HepG2 (cell line): ENCODE results near the gene ASPHD1. TPM values are rescaled to one million over a fixed set of nuclear protein-coding genes. Genes with fewer than 3 reads are reported as not detected.

Experiments
- CHCHD3 ChIP-seq: sonication (generic); formaldehyde crosslinking; IDR thresholded peaks from 2 replicates; pipeline ENCODE4 v1.8.0; 2022; ENCODE audit warnings: mild to moderate bottlenecking, missing genetic modification reagents, moderate library complexity
- DRAP1 ChIP-seq: IDR thresholded peaks from 2 replicates; pipeline ENCODE4 v1.6.1; 2016; ENCODE audit warnings: missing genetic modification reagents, missing compliant biosample characterization
- FOXP1 ChIP-seq, 2 experiments: fragments of 450-650 bp in 1 of 2; IDR thresholded peaks; 2 replicates each; pipeline ENCODE4 v1.6.1; 2017 to 2018; ENCODE audit warnings: antibody characterized with exemption in 1 of 2
- HMGXB4 ChIP-seq, 2 experiments: sonication (generic) in 1 of 2; formaldehyde crosslinking in 1 of 2; IDR thresholded peaks; 2 replicates each; pipeline versions ENCODE4 v1.4.0 to v1.6.1; 2018 to 2020; ENCODE audit warnings: missing genetic modification reagents in 2 of 2, borderline replicate concordance in 1 of 2, low read depth in 1 of 2, mild to moderate bottlenecking in 1 of 2, missing biosample characterization in 1 of 2
- KDM2A ChIP-seq: sonication (generic); formaldehyde crosslinking; IDR thresholded peaks from 2 replicates; pipeline ENCODE4 v1.4.0; 2020; ENCODE audit warnings: low read depth, missing genetic modification reagents, borderline replicate concordance
- MYNN ChIP-seq: sonication (generic); formaldehyde crosslinking; IDR thresholded peaks from 2 replicates; pipeline ENCODE4 v1.4.0; 2020; ENCODE audit warnings: mild to moderate bottlenecking, low read depth, missing genetic modification reagents
- NFYB ChIP-seq: sonication (generic); formaldehyde crosslinking; IDR thresholded peaks from 2 replicates; pipeline ENCODE4 v1.4.0; 2020; ENCODE audit warnings: missing genetic modification reagents
- PCBP2 ChIP-seq: fragments of 200-400 bp; formaldehyde crosslinking; optimal IDR thresholded peaks from 2 replicates; pipeline ENCODE3; 2018; ENCODE audit warnings: low read length, low read depth; ENCODE audit not compliant: poor library complexity, severe bottlenecking
- PREB ChIP-seq: sonication (generic); formaldehyde crosslinking; IDR thresholded peaks from 2 replicates; pipeline ENCODE4 v1.4.0; 2020; ENCODE audit warnings: missing genetic modification reagents
- RARA ChIP-seq: IDR thresholded peaks from 2 replicates; pipeline ENCODE4 v1.6.1; 2016; ENCODE audit warnings: missing genetic modification reagents, missing compliant biosample characterization
- SNAPC4 ChIP-seq: sonication (generic); formaldehyde crosslinking; IDR thresholded peaks from 2 replicates; pipeline ENCODE4 v1.4.0; 2020; ENCODE audit warnings: mild to moderate bottlenecking, missing genetic modification reagents
- SP1 ChIP-seq, 2 experiments: fragments of 450-650 bp in 1 of 2; sonication (generic) in 1 of 2; formaldehyde crosslinking in 1 of 2; IDR thresholded peaks; 2 replicates each; pipeline versions ENCODE4 v1.4.0 to v1.6.1; 2016 to 2020; ENCODE audit warnings: missing genetic modification reagents in 1 of 2
- SPEN ChIP-seq: sonication (generic); formaldehyde crosslinking; IDR thresholded peaks from 2 replicates; pipeline ENCODE4 v1.5.1; 2020; ENCODE audit warnings: low read depth, mild to moderate bottlenecking, missing genetic modification reagents
- ZNF230 ChIP-seq: sonication (generic); formaldehyde crosslinking; IDR thresholded peaks from 2 replicates; pipeline ENCODE4 v1.4.0; 2020; ENCODE audit warnings: mild to moderate bottlenecking, missing genetic modification reagents
- ZNF431 ChIP-seq: sonication (generic); formaldehyde crosslinking; IDR thresholded peaks from 2 replicates; pipeline ENCODE4 v1.9.0; 2022; ENCODE audit warnings: missing genetic modification reagents, low read depth, mild to moderate bottlenecking, borderline replicate concordance
- ZNF44 ChIP-seq: sonication (generic); formaldehyde crosslinking; IDR thresholded peaks from 2 replicates; pipeline ENCODE4 v1.5.1; 2020; ENCODE audit warnings: mild to moderate bottlenecking, missing genetic modification reagents
- ZNF503 ChIP-seq: sonication (generic); formaldehyde crosslinking; IDR thresholded peaks from 2 replicates; pipeline ENCODE4 v1.4.0; 2020; ENCODE audit warnings: missing genetic modification reagents
- ZNF891 ChIP-seq: sonication (generic); formaldehyde crosslinking; IDR thresholded peaks from 2 replicates; pipeline ENCODE4 v1.5.0; 2020; ENCODE audit warnings: mild to moderate bottlenecking, missing genetic modification reagents
- polyA plus RNA-seq, 8 experiments: library from polyadenylated mRNA; depleted of rRNA in 3 of 8; stranded (reverse) in 7 of 8; unstranded in 1 of 8; fragments of >200 nt; fragmentation: Illumina TruSeq in 4 of 8; extraction: Trizol in 4 of 8; gene quantifications; 2 replicates each; pipeline versions ENCODE4 v1.2.1 to v1.2.3, GENCODE V29; 2011 to 2016; ENCODE audit warnings: low read depth in 4 of 8, missing spikeins in 1 of 8, mixed read lengths in 1 of 8; ENCODE audit not compliant: insufficient read depth in 1 of 8
- total RNA-seq, 5 experiments: library from RNA; depleted of rRNA; stranded (reverse); fragments of >200 nt; fragmentation: Illumina TruSeq; extraction: Trizol; gene quantifications; 2 replicates each; pipeline ENCODE4 v1.2.3, GENCODE V29; 2016; ENCODE audit warnings: low read depth in 1 of 5

Gene ASPHD1
- total and polyA plus RNA-seq, 2 of the 13 experiments (the other 11 are each of a cell fraction or from before 2014, with no cell fraction given): 13.1 to 19.7 TPM

- TF ChIP-seq SNAPC4 (CRISPR knock-in tag): no peak
- TF ChIP-seq PREB (CRISPR knock-in tag): no peak
- no peak for TF ChIP-seq FOXP1 (IDR thresholded peaks at IDR 0.05)
- TF ChIP-seq FOXP1 (CRISPR knock-in tag; IDR thresholded peaks at IDR 0.05): peak; percentile 60
- peak; percentile 83 to 86 for TF ChIP-seq HMGXB4 (CRISPR knock-in tag; IDR thresholded peaks at IDR 0.05; ENCODE audit: borderline replicate concordance in 1 of 2, low read depth in 1 of 2)
- no peak for TF ChIP-seq RARA (CRISPR knock-in tag)
- TF ChIP-seq CHCHD3: no peak
- TF ChIP-seq ZNF44 (CRISPR knock-in tag): 0 out of 2 replicates have a peak, but pooled peaks have one; percentile 25
- peak; percentile 56 for TF ChIP-seq NFYB (CRISPR knock-in tag)
- peak; percentile 86 for TF ChIP-seq DRAP1 (CRISPR knock-in tag)
- TF ChIP-seq ZNF891 (CRISPR knock-in tag): peak; percentile 74; the same call in 1 of the 2 replicates
- TF ChIP-seq MYNN (CRISPR knock-in tag): no peak
- TF ChIP-seq ZNF431: 0 out of 2 replicates have a peak, but pooled peaks have one; percentile 38
- no peak for TF ChIP-seq ZNF503
- TF ChIP-seq PCBP2: peak; percentile 33
- peak; percentile 83 for TF ChIP-seq SPEN (CRISPR knock-in tag)
- TF ChIP-seq ZNF230 (CRISPR knock-in tag): no peak; the same call in 1 of the 2 replicates
- TF ChIP-seq SP1 (IDR thresholded peaks at IDR 0.05): no peak
- peak; percentile 80 for TF ChIP-seq SP1 (CRISPR knock-in tag; IDR thresholded peaks at IDR 0.05)
- TF ChIP-seq KDM2A: peak; percentile 91
Observed at GRCh38 chr16:29862884-29863668, 37.2 kb upstream of the ASPHD1 start, which contains the start of gene CDIPT (continued).
